GM21423 (cell line): ENCODE results near the gene GID8.

Experiments used
- ATAC-seq: cut with Tn5 transposase; IDR thresholded peaks from one replicate; pipeline ENCODE4 v1.9.1; 2021; ENCODE audit warnings: mild to moderate bottlenecking, moderate library complexity; ENCODE audit not compliant: unreplicated experiment

GID8 gene

DNA sequence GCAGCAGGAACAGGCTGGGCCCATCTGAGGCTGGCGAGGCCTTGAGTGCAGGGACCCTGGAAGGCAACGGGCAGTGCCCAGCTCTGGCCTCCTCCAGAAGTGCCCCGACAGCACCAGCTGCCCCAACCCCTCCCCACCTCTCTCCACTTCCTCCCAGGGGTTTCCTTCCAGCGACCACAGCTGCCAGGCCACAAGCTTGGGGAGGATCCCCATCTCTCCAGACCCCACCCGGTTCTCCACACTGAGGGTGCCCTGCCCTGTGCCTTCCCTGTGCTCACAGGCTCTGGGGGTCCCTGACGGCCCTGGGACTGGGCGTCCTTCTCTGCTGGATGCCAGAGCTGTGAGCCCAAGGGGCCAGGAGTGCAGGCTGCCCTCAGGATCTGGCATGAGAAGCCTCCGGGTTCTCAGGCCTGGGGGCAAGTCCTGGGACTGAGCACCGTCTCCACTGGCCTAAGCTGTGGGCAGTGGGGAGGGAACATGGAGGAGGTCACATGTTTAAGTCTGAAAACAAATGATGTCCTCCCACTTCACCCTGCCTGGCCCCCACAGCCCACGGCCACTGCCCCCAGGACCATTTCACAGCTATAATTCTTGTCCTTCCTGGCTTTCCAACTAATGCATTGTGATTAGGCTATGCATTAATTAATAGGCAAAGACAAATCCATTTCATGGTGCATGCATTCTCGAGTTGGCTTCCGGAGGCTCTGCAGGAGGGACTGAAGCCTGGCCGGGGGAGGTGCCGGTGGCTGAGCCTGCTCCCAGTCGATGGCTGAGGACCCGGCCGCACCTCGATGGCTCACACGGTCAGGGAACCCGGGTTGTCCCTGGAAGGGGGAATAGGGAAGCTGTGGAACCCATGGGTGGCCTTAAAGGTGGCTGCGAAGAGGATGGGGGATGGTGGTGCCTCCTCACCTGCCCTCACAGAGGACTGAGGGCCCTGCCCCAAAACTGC is 44.5 kb downstream of the GID8 start:
- no peak for ATAC-seq

DNA sequence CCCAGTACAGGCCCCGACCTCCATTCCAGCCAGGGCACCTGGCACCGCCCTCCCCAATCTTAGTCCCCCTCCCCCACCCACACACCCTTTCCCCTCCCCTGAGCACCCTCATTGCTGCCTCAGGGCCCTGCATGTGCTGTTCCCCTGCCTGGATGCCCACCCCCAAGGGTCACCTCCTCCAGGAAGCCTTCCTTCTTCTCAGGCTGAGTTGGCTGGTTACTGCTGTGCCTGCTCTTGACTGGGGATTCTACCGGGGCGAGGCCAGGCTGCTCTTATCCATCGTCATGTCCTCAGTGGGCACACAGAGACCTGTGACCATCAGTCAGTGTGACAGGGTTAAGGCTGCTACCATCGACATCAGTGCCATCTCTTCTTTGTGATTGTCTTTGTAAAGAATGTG is 45.3 kb downstream of the GID8 start:
- no peak for ATAC-seq

DNA sequence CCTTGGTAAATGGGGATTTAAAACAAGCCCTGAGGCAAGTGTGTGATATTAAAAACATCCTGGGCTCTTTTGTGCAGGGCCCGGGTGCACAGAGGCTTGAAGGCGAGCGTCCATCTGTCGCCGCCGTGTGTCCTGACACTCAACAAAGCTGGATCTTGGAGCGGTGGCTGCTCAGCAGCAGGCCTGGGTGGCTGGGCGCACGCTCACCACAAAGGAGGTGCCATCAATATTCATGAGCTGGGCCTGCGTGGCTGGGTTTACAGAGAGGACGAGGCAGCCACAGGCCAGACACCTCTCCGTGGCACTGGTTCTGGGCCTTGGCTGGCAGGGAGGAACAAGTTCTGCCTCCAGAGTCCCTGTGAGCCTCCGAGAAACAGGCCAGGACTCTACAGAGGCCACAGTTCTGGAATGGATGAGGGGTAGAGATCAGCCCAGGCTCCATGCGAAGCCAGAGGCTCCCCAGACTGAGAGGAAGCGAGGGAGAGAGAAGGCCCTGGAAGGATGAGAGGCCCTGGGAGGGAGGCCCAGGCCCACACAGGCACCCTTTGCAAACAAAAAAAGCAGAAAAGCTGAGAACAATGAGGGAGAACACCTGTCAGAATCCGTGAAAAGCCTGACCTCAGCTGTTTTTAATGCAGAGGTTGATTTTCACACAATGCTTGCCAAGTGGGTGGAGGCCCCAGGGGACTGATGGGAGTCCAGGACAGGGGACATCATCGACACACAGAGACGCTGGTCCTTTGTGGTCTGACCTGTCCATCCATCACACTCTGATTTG is 46.9 kb downstream of the GID8 start:
- no peak for ATAC-seq

DNA sequence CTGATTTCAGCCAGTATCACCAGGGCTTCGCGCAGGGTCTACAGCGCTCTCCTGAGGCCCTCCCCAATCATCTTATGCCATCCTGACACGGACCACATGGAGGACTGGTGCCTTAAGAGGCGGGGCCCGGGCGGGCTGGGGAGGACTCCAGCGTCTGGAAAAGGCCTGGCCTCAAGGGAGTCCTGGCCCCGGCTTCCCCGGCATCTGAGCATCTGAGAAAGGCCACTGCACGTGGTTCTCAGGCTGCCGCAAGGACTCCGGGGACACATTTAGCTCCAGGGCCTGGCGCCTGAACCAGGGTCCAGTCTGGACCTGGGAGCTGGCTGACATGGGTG is 47.5 kb downstream of the GID8 start:
- no peak for ATAC-seq

DNA sequence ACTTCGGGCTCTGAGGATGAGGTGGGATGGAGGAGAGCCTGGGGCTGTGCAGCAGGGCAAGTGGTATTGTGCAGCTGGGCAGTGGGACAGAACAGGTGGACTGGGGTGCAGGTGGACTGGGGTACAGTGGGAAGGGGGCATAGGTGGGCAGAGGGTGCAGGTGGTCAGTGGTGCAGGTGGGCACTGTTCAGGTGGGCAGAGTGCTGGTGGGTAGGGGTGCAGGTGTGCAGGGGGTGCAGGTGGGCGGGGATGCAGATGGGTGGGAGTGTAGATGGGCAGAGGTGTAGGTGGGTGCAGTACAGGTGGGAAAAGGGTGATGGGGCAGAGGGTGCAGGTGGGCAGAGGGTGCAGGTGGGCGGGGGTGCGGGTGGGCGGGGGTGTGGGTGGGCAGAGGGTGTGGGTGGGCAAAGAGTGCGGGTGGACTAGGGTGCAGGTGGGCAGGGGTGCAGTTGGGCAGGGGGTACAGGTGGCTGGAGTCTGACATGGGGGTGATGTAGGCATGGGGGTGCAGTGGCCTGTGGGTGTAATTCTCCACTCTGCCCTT is 48.4 kb downstream of the GID8 start:
- ATAC-seq, result no peak

GRCh38 chr20:62987114-62987513 is 49.2 kb downstream of the GID8 start:
- ATAC-seq, result no peak

GRCh38 chr20:62989201-62989601 is 51.3 kb downstream of the GID8 start:
- ATAC-seq, result no peak

DNA sequence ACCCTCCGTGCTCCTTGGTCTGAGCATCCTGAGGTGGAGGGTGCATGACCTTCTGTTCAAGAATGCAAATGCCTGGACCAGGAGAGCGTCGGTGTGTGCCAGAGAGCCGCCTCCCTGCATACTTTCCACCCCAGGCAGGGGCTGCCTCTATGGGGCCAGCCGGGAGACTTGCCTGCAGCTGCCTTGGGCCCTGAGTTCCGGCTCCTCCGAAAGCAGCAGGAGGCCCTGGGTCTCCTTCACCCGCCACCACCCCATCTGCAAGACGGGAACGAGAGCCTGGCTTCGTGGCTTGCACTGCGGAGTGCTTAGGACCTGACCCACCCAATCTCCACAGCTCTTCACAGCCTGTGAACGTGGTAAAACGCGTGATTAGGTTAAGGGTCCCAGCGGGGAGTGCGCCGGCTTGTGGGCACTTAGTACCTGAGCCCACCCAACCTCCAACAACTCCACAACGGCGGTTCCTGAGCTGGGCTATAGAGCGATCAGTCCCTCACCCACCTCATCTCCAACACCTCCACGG is 52.4 kb downstream of the GID8 start:
- ATAC-seq, result no peak

DNA sequence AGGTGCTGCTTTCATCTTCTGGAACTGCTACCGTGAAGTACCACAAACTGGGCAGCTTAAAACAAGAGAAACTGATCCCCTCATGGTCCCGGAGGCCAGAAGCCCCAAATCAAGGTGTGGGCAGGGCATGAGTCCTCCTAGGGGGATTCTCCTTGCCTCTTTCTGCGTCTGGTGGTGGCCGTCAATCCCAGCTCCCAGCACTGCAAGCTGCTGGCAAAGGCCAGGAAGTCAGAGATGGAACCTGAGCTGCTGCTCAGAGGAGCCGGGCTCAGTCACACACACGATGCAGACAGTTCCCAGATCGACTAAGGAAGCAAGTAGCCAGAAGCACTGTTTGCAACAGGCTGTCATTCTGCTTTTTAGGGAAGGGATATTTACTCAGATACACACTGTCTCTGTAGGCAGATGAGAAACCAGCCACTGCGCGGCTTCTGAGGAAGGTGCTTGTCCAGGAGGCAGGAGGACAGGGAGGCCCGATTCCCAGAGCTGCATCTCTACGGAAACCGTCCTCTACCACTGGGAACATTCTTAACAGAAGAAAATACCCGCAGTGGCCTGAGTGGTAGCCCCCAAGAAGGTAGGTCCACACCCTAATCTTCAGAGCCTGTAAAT is 53.4 kb downstream of the GID8 start:
- ATAC-seq, result no peak

DNA sequence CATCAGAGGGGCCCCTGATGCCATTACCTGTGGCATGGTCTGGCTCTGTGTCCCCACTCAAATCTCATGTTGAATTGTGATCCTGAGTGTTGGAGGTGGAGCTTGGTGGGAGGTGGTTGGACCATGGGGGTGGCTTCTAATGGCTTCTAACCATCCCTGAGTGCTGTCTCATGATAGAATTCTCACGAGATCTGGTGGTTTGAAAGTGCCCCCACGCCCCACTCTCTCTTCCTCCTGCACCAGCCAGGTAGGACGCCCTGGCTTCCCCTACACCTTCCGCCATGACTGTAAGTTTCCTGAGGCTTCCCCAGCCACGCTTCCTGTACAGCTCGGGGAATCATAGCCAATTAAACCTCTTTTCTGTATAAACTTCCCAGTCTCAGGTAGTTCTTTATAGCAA is 53.9 kb downstream of the GID8 start:
- no peak for ATAC-seq

GRCh38 chr20:62993856-62994494 is 56.0 kb downstream of the GID8 start:
- ATAC-seq, result no peak

DNA sequence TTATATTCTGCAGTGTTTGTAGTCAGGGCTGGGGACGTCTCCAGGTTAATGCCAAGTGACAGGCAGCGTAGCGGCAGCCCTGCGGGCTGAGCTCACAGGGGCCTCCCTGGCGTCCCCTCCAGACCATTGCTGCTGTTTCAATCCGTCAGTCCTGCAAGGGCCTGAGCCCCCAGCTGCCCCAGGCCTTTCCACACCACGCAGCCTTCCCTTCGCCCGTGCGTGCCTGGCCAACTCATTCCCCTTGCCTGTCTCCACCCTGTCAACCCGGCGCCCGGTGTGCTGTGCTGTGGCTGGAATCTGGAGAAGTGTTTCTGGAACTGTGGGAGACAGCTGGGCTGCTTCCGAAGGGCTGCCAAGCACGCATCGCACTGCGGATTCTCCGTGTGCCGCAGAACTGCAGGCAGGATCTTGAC is 56.9 kb downstream of the GID8 start:
- ATAC-seq, result no peak

DNA sequence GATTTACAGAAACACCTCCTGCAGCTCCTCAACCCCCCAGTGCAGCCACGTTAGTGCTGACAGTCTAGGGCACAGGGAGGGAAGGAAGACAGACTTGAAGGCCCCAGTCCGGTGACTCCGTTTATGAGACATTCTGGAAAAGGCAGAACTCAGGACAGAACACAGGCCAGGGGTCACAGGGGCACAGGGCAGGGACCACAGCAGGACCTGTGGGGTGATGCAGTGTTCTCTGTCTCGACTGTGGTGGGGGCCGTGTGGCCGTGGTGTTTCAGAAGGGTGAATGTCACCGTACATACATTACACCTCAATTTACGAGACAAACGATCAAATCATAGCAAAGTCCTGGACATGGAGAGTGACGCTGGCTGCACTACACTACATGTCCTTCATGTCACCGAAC is 57.5 kb downstream of the GID8 start:
- no peak for ATAC-seq

- no peak for ATAC-seq
These were observed 58.1 kb downstream of the GID8 start for GRCh38 chr20:62995898-62996595.

DNA sequence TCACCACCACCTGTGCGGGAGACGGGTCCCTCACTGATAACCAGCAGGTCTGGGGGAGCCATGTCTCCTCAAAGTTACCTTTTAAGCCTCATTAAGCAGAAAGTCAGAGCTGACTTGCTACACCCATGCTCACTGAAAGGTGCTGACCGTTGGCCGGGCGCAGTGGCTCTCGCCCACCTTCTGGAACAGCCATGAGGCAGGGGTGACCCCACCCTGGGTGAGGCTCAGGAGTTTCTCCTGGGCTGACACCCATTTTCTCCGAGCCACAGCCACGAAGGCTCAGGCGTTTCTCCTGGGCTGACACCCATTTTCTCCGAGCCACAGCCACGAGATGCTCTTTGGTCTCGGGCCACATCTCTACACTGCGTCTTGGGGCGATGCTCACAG is 58.6 kb downstream of the GID8 start:
- ATAC-seq, result no peak

GRCh38 chr20:62997417-62998035 is 59.6 kb downstream of the GID8 start:
- ATAC-seq, result no peak
